ENCODE results near the gene YIPF3. TPM values are rescaled to one million over a fixed set of nuclear protein-coding genes. Genes with fewer than 3 reads are reported as not detected.

The YIPF3 gene
- total and polyA plus RNA-seq, 10 of the 15 experiments (the other 5 are each of a cell fraction or from before 2014, with no cell fraction given): 20.5 to 88.8 (median 44.7) TPM

- Histone ChIP-seq H3K4me2 (ENCODE audit: control insufficient read depth, insufficient read depth) (no peak overlapping the region), H3K36me3 (ENCODE audit: control insufficient read depth in 2 of 2, insufficient read depth in 2 of 2, low read length in 1 of 2) (no peaks in the 10 kb centered on the region), H3K79me2 (ENCODE audit: control insufficient read depth, insufficient read depth, low read length) (no peaks in the 10 kb centered on the region), H3K4me1 (ENCODE audit: control insufficient read depth, insufficient read depth, low read length) (no peaks in the 10 kb centered on the region), H3K27ac (ENCODE audit: control insufficient read depth, insufficient read depth) (no peak overlapping the region), H4K20me1 (ENCODE audit: control insufficient read depth, insufficient read depth) (no peaks in the 10 kb centered on the region), H3K27me3 (replicated peaks in 1 of 2; ENCODE audit: control insufficient read depth in 2 of 2, insufficient read depth in 2 of 2, low read length in 1 of 2) (peaks cover 0 to 2% of the 10 kb centered on the region in 2 experiments; a peak in 1 of 4 replicates), H2AFZ (ENCODE audit: control insufficient read depth, low read depth, low read length) (no peak overlapping the region), H3K4me3 (no peak overlapping the region), H3K9me3 (replicated peaks; ENCODE audit: control insufficient read depth, insufficient read depth, low read length) (no peaks in the 10 kb centered on the region), H3K9ac (ENCODE audit: control insufficient read depth, insufficient read depth, low read length) (no peak overlapping the region)
- ChIA-PET CTCF (no interaction called here), SMC1A (ENCODE audit: uncharacterized antibody, unreplicated experiment) (interaction anchor here (1.4 kb wide), 1 partner anchor 38 kb away, joined by 5 read pairs; no protein-coding TSS in a partner anchor), POLR2A (no interaction called here), RAD21 (ENCODE audit: unreplicated experiment) (interaction anchor here (1.0 kb wide), 1 partner anchor 12 kb away, joined by 3 read pairs; the partner anchor contains the start of gene DLK2)
- TF ChIP-seq E2F4 (IDR thresholded peaks at IDR 0.05; ENCODE audit: low read depth, low read length) (no peak), USF2 (IDR thresholded peaks at IDR 0.05; ENCODE audit: borderline replicate concordance, low read depth, low read length) (no peak), MEF2A (IDR thresholded peaks at IDR 0.05; ENCODE audit: insufficient read depth, low read depth, low read length) (no peak), MXI1 (IDR thresholded peaks at IDR 0.05; ENCODE audit: low read depth, low read length) (no peak), MTA2 (IDR thresholded peaks at IDR 0.05; ENCODE audit: low read depth) (no peak), POLR2AphosphoS2 (IDR thresholded peaks at IDR 0.05; ENCODE audit: low read depth, low read length) (no peak), SMAD5 (IDR thresholded peaks at IDR 0.05; ENCODE audit: low read depth) (no peak), BCLAF1 (IDR thresholded peaks at IDR 0.05) (no peak), MYB (IDR thresholded peaks at IDR 0.05; ENCODE audit: borderline replicate concordance, low read depth, low read length) (no peak), BHLHE40 (IDR thresholded peaks at IDR 0.05; ENCODE audit: borderline replicate concordance in 1 of 2, low read depth in 2 of 2, low read length in 1 of 2) (no peak), ATF2 (IDR thresholded peaks at IDR 0.05; ENCODE audit: low read length) (no peak), ZNF217 (IDR thresholded peaks at IDR 0.05) (no peak), RB1 (IDR thresholded peaks at IDR 0.05; ENCODE audit: borderline replicate concordance) (no peak)
- ATAC-seq (no peak), FAIRE-seq (no peak), DNase-seq (ENCODE audit: low read depth, low spot score) (no peak)
- no TSS peak for BruUV-seq (replicated peaks)
- intact Hi-C loops (cut with micrococcal nuclease; ENCODE audit: unreplicated experiment) (no loop called here), in situ Hi-C loops (cut with MboI) (no loop called here)
- 32% methylated on average over 4 of the region's 4 CpGs for WGBS (ENCODE audit: insufficient coverage, insufficient replicate concordance, low lambda C conversion rate, missing lambda C conversion rate)
These were observed 48.5 kb downstream of the YIPF3 start for GRCh38 chr6:43468240-43468639.

All from GM12878 (cell line).